Activated CD8-positive, alpha-beta T cell treated with anti-CD3 and anti-CD28 coated beads for 36 hours (primary cell): ENCODE data around the gene KCTD1. TPM values are rescaled to one million over a fixed set of nuclear protein-coding genes. Genes with fewer than 3 reads are reported as not detected.
"Not testable (repeated sequence)": the region's sequence is repeated elsewhere in the genome, so short reads cannot be mapped to it uniquely, and the experiment has no call there.

ENCODE experiments used
- ATAC-seq: fragments of 200-7000 bp; cut with Tn5 transposase; one replicate; pipeline ENCODE4 v1.10.0; 2021; ENCODE audit warnings: mild to moderate bottlenecking, moderate library complexity
- CTCF ChIA-PET: fragments of 350-600 bp; sonication (Branson Sonifier 250); formaldehyde crosslinking; loops from one replicate; lab custom pipeline; 2021; ENCODE audit warnings: antibody characterized with exemption; lab: Charles Lee
- POLR2A ChIA-PET: fragments of 350-600 bp; sonication (Branson Sonifier 250); formaldehyde crosslinking; loops from one replicate; lab custom pipeline; 2021; ENCODE audit warnings: antibody characterized with exemption; lab: Charles Lee
- DNase-seq: peaks from one replicate; pipeline ENCODE4 v3.0.0-alpha.2; 2020
- H3K27ac Mint-ChIP-seq: one replicate; pipeline ENCODE4 v1.8.0; 2021; ENCODE audit warnings: mild to moderate bottlenecking, mixed read lengths
- H3K27me3 Mint-ChIP-seq: one replicate; pipeline ENCODE4 v1.8.0; 2021; ENCODE audit warnings: mixed read lengths
- H3K36me3 Mint-ChIP-seq: one replicate; pipeline ENCODE4 v1.8.0; 2021; ENCODE audit warnings: low read depth, mixed read lengths
- H3K4me1 Mint-ChIP-seq: one replicate; pipeline ENCODE4 v1.8.0; 2021; ENCODE audit warnings: low read depth, mixed read lengths
- H3K4me3 Mint-ChIP-seq: one replicate; pipeline ENCODE4 v1.8.0; 2021; ENCODE audit warnings: mild to moderate bottlenecking, moderate library complexity, mixed read lengths
- H3K9me3 Mint-ChIP-seq: one replicate; pipeline ENCODE4 v1.8.0; 2021; ENCODE audit warnings: mixed read lengths
- intact Hi-C: fragments of 100-400 bp; cut with micrococcal nuclease; formaldehyde crosslinking; loops from one replicate; pipeline ENCODE4 v1.10.0; 2022
- total RNA-seq, 2 experiments: library from RNA; stranded (reverse); gene quantifications; one replicate each; pipeline ENCODE4 v1.2.3, GENCODE V29; 2021
- TF ChIP-seq, protein P1 (sequence below): fragments of 200-600 bp; IDR thresholded peaks from one replicate; pipeline ENCODE4 v1.8.0; 2022; ENCODE audit warnings: antibody characterized with exemption, mild to moderate bottlenecking

KCTD1 gene
- total RNA-seq, 2 experiments from 2014 or later = 3.4 TPM

DNA sequence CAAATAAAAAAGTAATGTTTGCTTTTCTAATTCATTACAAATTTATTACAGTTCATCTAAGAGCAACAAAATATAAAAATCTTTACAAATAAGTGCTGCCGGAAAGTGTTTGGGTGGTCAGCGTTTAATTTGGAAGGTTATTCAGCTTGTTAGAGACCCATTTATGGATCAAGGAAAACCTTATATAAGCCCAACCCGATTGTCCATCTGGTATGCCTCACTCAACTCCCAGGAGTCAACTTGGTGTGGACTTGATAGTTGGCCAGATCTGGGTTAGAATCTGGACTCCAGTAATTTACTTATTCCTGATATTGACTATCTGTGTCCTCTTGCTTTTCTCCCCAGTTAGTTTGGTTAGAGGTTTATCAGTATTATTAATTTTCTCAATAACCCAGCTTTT lies 106.2 kb downstream of the KCTD1 start:
- Mint-ChIP-seq H3K27me3 (peaks cover 10% of the 10 kb centered on the region), H3K4me1 (no peaks in the 10 kb centered on the region), H3K4me3 (no peak overlapping the region), H3K9me3 (no peaks in the 10 kb centered on the region), H3K27ac (no peak overlapping the region), H3K36me3 (no peaks in the 10 kb centered on the region)
- ChIA-PET CTCF (no interaction called here), POLR2A (no interaction called here)
- intact Hi-C loops = no loop called here
- TF ChIP-seq, protein P1, sequence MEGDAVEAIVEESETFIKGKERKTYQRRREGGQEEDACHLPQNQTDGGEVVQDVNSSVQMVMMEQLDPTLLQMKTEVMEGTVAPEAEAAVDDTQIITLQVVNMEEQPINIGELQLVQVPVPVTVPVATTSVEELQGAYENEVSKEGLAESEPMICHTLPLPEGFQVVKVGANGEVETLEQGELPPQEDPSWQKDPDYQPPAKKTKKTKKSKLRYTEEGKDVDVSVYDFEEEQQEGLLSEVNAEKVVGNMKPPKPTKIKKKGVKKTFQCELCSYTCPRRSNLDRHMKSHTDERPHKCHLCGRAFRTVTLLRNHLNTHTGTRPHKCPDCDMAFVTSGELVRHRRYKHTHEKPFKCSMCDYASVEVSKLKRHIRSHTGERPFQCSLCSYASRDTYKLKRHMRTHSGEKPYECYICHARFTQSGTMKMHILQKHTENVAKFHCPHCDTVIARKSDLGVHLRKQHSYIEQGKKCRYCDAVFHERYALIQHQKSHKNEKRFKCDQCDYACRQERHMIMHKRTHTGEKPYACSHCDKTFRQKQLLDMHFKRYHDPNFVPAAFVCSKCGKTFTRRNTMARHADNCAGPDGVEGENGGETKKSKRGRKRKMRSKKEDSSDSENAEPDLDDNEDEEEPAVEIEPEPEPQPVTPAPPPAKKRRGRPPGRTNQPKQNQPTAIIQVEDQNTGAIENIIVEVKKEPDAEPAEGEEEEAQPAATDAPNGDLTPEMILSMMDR = no peak
- ATAC-seq (no peak), DNase-seq (no peak)

DNA sequence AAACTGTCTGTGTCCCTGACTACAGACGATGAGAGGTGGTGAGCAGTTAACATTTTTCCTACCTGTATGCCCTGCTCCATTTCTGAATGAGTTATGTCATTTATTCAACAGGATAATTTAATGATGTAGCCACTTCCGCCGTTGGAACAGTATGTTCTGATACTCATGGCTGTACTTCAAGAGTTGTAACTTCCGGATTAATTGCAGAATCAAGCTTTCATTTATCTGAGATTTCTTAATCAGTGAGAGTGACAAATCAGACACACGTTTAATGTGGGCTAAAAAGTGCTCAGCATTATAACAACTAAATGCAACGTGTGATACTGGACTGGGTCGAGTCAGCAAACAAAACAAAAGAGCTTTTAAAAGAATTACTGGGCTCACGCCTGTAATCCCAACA lies 107.7 kb downstream of the KCTD1 start:
- CTCF ChIA-PET = no interaction called here
- H3K36me3 Mint-ChIP-seq = no peaks in the 10 kb centered on the region
- DNase-seq (no peak), ATAC-seq (no peak)
- H3K9me3 Mint-ChIP-seq = no peaks in the 10 kb centered on the region
- H3K4me3 Mint-ChIP-seq = no peak overlapping the region
- intact Hi-C loops = no loop called here
- peaks cover 12% of the 10 kb centered on the region for H3K27me3 Mint-ChIP-seq
- POLR2A ChIA-PET = no interaction called here
- no peak overlapping the region for H3K27ac Mint-ChIP-seq
- TF ChIP-seq, protein P1 = no peak
- H3K4me1 Mint-ChIP-seq = no peaks in the 10 kb centered on the region

DNA sequence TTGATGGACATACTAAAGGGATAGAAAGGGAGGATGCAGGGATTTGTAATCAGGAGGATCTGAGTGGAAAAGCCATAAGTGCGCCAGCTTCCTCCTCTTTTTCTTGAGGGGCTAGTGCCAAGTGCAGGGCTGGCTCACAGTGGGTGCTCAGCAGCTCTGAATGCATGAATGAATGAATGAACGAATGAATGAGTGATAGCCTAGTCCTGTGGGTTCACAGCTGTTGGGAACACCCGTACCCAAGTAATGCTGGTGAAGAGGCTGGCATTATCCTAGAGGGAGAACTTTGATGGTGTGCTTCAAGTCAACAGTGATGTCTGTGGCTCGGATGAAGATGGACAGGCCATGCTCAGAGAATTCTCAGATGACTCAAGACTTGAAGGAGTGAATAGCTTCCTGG lies 108.8 kb downstream of the KCTD1 start:
- Mint-ChIP-seq H3K27me3 (peaks cover 8% of the 10 kb centered on the region), H3K9me3 (no peaks in the 10 kb centered on the region), H3K4me3 (no peak overlapping the region), H3K36me3 (no peaks in the 10 kb centered on the region), H3K27ac (no peak overlapping the region), H3K4me1 (no peaks in the 10 kb centered on the region)
- intact Hi-C loops = no loop called here
- ATAC-seq = no peak
- ChIA-PET CTCF (interaction anchor here (1.0 kb wide), 1 partner anchor 56 kb away, joined by 3 read pairs; no protein-coding TSS in a partner anchor), POLR2A (no interaction called here)
- TF ChIP-seq, protein P1 = no peak
- DNase-seq = no peak

DNA sequence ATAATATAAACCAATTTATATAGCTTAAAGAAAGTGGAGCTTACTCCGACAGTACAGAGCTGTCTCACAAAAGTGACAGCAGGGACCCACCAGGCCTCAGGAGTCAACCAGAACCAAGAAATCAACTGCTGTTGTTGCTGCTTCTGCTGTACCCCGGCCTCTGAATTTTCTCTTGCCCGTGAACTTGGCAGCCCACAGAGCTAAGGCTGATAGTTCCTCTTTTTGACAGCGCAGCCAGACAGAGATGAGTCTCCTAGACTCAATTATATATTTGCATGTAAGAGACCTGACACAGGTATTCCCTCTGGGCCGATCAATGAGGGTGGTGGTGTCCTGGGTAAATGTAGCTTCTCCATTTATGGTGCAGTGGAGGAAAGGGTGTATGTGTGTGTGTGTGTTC lies 109.4 kb downstream of the KCTD1 start:
- intact Hi-C loops = no loop called here
- Mint-ChIP-seq H3K27ac (no peak overlapping the region), H3K36me3 (no peaks in the 10 kb centered on the region), H3K9me3 (no peaks in the 10 kb centered on the region), H3K4me1 (no peaks in the 10 kb centered on the region), H3K4me3 (no peak overlapping the region), H3K27me3 (peaks cover 8% of the 10 kb centered on the region)
- ATAC-seq = no peak
- ChIA-PET CTCF (interaction anchor here (1.0 kb wide), 1 partner anchor 55 kb away, joined by 3 read pairs; no protein-coding TSS in a partner anchor), POLR2A (no interaction called here)
- TF ChIP-seq, protein P1 = no peak
- DNase-seq = no peak

DNA sequence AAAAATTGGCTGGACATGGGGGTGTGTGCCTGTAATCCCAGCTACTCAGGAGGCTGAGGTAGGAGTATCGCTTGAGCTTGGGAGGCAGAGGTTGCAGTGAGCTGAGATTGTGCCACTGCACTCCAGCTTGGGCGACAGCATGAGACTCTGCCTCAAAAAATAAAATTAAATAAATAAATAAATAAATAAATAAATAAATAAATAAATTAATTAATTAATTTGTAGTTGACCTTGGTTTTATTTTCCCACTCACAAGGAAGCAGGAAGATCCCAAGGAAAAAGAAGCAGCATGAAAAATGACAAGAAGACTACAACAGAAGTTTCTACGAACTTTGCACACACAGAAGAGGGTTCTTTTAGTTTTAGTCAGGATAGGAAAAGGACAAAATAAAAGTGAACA lies 110.7 kb downstream of the KCTD1 start:
- H3K27ac Mint-ChIP-seq, H3K4me1 Mint-ChIP-seq, intact Hi-C loops, POLR2A ChIA-PET, DNase-seq, H3K36me3 Mint-ChIP-seq, H3K4me3 Mint-ChIP-seq, CTCF ChIA-PET, ATAC-seq, H3K9me3 Mint-ChIP-seq: not testable (repeated sequence)
- H3K27me3 Mint-ChIP-seq = peaks cover 11% of the 10 kb centered on the region
